Measurements from ENCODE around the gene PICALM. TPM values are rescaled to one million over a fixed set of nuclear protein-coding genes. Genes with fewer than 3 reads are reported as not detected.

Gene PICALM
- total and polyA plus RNA-seq, 8 donors = 35.1 to 687 (median 150) TPM

GRCh38 chr11:86052693-86053641 is 15.9 kb downstream of the PICALM start:
- Histone ChIP-seq H3K27ac (peak overlapping the region in 2 of 5 donors; percentile 2 to 8), H3K9me3 (no peaks in the 10 kb centered on the region), H3K27me3 (no peaks in the 10 kb centered on the region), H3K36me3 (no peaks in the 10 kb centered on the region), H3K4me1 (peaks cover 19 to 98% (median 63%) of the 10 kb centered on the region in 4 donors), H3K4me3 (no peak overlapping the region)
- intact Hi-C loops (cut with DNase I; ENCODE audit: low total_unique reads) = no loop called here
- 71 to 79% (median 75%) methylated on average over 10 of the region's 10 CpGs for WGBS, 5 donors
- no peak for DNase-seq
- TF ChIP-seq EP300 (IDR thresholded peaks at IDR 0.05) = no peak
- TF ChIP-seq CTCF (IDR thresholded peaks at IDR 0.05) = no peak
- no peak for TF ChIP-seq POLR2A (IDR thresholded peaks at IDR 0.05)
- TF ChIP-seq POLR2AphosphoS5 (IDR thresholded peaks at IDR 0.05) = no peak

- H3K36me3 ChIP-seq = no peaks in the 10 kb centered on the region
- H3K4me3 ChIP-seq = no peak overlapping the region
- no peaks in the 10 kb centered on the region for H3K9me3 ChIP-seq
- TF ChIP-seq POLR2AphosphoS5 (IDR thresholded peaks at IDR 0.05) (no peak), EP300 (IDR thresholded peaks at IDR 0.05) (no peak), POLR2A (IDR thresholded peaks at IDR 0.05) (no peak), CTCF (IDR thresholded peaks at IDR 0.05) (no peak)
- no peaks in the 10 kb centered on the region for H3K27me3 ChIP-seq
- H3K27ac ChIP-seq = no peak overlapping the region
- DNase-seq = no peak
- peaks cover 23 to 99% (median 77%) of the 10 kb centered on the region in 4 donors for H3K4me1 ChIP-seq
- intact Hi-C loops (cut with DNase I; ENCODE audit: low total_unique reads) = no loop called here
Observed at GRCh38 chr11:86050196-86050709, 18.6 kb downstream of the PICALM start.

- 75 to 81% (median 79%) methylated on average over 10 of the region's 10 CpGs for WGBS, 5 donors
- H3K9me3 ChIP-seq = no peaks in the 10 kb centered on the region
- DNase-seq = no peak
- TF ChIP-seq POLR2AphosphoS5 (IDR thresholded peaks at IDR 0.05) (peak in 1 of 3 donors; percentile 44), POLR2A (IDR thresholded peaks at IDR 0.05) (no peak)
- H3K36me3 ChIP-seq = no peaks in the 10 kb centered on the region
- intact Hi-C loops (cut with DNase I; ENCODE audit: low total_unique reads) = no loop called here
- H3K4me3 ChIP-seq = no peak overlapping the region
- no peaks in the 10 kb centered on the region for H3K27me3 ChIP-seq
- H3K4me1 ChIP-seq = peaks cover 23 to 99% (median 80%) of the 10 kb centered on the region in 4 donors
- H3K27ac ChIP-seq = peak overlapping the region in 1 of 5 donors; percentile 32
Observed at GRCh38 chr11:86047275-86047991, 21.5 kb downstream of the PICALM start.

GRCh38 chr11:86046116-86046515 is 22.8 kb downstream of the PICALM start:
- DNase-seq = no peak
- TF ChIP-seq EP300 (IDR thresholded peaks at IDR 0.05) = no peak
- no peak for TF ChIP-seq POLR2AphosphoS5 (IDR thresholded peaks at IDR 0.05)
- TF ChIP-seq CTCF (IDR thresholded peaks at IDR 0.05) = no peak
- no peak for TF ChIP-seq POLR2A (IDR thresholded peaks at IDR 0.05)
- Histone ChIP-seq H3K27ac (no peak overlapping the region), H3K36me3 (no peaks in the 10 kb centered on the region), H3K27me3 (no peaks in the 10 kb centered on the region), H3K9me3 (no peaks in the 10 kb centered on the region), H3K4me3 (no peak overlapping the region), H3K4me1 (peaks cover 23 to 99% (median 74%) of the 10 kb centered on the region in 4 donors)
- intact Hi-C loops (cut with DNase I; ENCODE audit: low total_unique reads) = no loop called here
- 64 to 80% (median 72%) methylated on average over 1 of the region's 1 CpG for WGBS, 5 donors
